Measurements from ENCODE around the gene TNKS1BP1. TPM values are rescaled to one million over a fixed set of nuclear protein-coding genes. Genes with fewer than 3 reads are reported as not detected.

TNKS1BP1 gene
- total and polyA plus RNA-seq, 2 of the 8 experiments (the other 6 are each of a cell fraction or from before 2014, with no cell fraction given): 50.0 to 122 TPM

GRCh38 chr11:57306940-57307565, 17.7 kb downstream of the TNKS1BP1 start:
- FAIRE-seq: no peak
- Histone ChIP-seq H3K9me3 (ENCODE audit: insufficient read depth in 2 of 2, low read depth in 1 of 2, low read length in 1 of 2) (no peaks in the 10 kb centered on the region), H2BK15ac (ENCODE audit: low read length) (no peak overlapping the region), H2BK120ac (replicated peaks; ENCODE audit: low read depth, low read length) (no peak overlapping the region), H3K27ac (ENCODE audit: low read depth, low read length) (no peak overlapping the region), H3K9ac (replicated peaks in 1 of 4; ENCODE audit: extremely low read depth in 1 of 4, low read depth in 3 of 4, low read length in 3 of 4) (no peak overlapping the region), H3K4me1 (replicated peaks in 1 of 4; ENCODE audit: control insufficient read depth in 3 of 4, insufficient read depth in 4 of 4, low read length in 3 of 4) (peaks cover 9 to 20% (median 12%) of the 10 kb centered on the region in 4 experiments), H3K56ac (replicated peaks; ENCODE audit: insufficient read length, low read depth, low read length) (no peak overlapping the region), H3K79me1 (ENCODE audit: low read depth, low read length) (peaks cover 26% of the 10 kb centered on the region), H3K4me3 (ENCODE audit: extremely low read depth in 1 of 4, insufficient read depth in 2 of 4, low read depth in 3 of 4, low read length in 4 of 4) (no peak overlapping the region), H2AK5ac (ENCODE audit: low read depth, low read length) (no peak overlapping the region), H2BK20ac (ENCODE audit: low read length) (no peak overlapping the region), H3K18ac (ENCODE audit: extremely low read depth, low read length) (no peak overlapping the region), H3K23ac (ENCODE audit: insufficient read length) (no peak overlapping the region), H2BK5ac (ENCODE audit: low read depth, low read length) (0 out of 2 replicates have a peak overlapping the region, but pooled peaks have one; percentile 44), H4K5ac (ENCODE audit: insufficient read length, low read depth, low read length) (no peak overlapping the region), H4K20me1 (replicated peaks in 1 of 2; ENCODE audit: control insufficient read depth in 1 of 2, insufficient read depth in 2 of 2, low read length in 2 of 2) (peaks cover 9 to 17% of the 10 kb centered on the region in 2 experiments), H2AFZ (ENCODE audit: low read length) (no peak overlapping the region), H3K14ac (ENCODE audit: insufficient read length) (no peak overlapping the region), H2BK12ac (ENCODE audit: low read depth, low read length) (no peak overlapping the region), H4K8ac (ENCODE audit: extremely low read depth, insufficient read depth, low read length) (peak overlapping the region; percentile 51; the same call in 1 of the 2 replicates), H3K23me2 (ENCODE audit: low read depth, low read length) (peaks cover 4% of the 10 kb centered on the region; the same call in 1 of the 2 replicates), H3K4me2 (ENCODE audit: insufficient read depth in 1 of 2, low read depth in 2 of 2, low read length in 2 of 2) (no peak overlapping the region), H3K36me3 (ENCODE audit: control insufficient read depth in 2 of 4, insufficient read depth in 4 of 4, low read length in 3 of 4) (peaks cover 12 to 42% (median 24%) of the 10 kb centered on the region in 4 experiments), H3K27me3 (replicated peaks in 1 of 4; ENCODE audit: control insufficient read depth in 3 of 4, extremely low read depth in 1 of 4, insufficient read depth in 3 of 4, low read length in 3 of 4) (no peaks in the 10 kb centered on the region), H4K91ac (replicated peaks; ENCODE audit: insufficient read length, low read length) (no peak overlapping the region), H3K79me2 (ENCODE audit: control insufficient read depth in 1 of 2, insufficient read depth in 2 of 2, low read length in 2 of 2) (peaks cover 0 to 58% of the 10 kb centered on the region in 2 experiments; a peak in 2 of 4 replicates), H3K4ac (replicated peaks; ENCODE audit: insufficient read length, low read depth, low read length) (no peak overlapping the region)
- ChIA-PET POLR2A (ENCODE audit: partially characterized antibody) (interaction anchor here (0.7 to 45.7 kb wide), 4 partner anchors 1 to 116 kb away, joined by 3 to 1279 read pairs (median 642); partner anchors contain the start of genes P2RX3, SSRP1 and TNKS1BP1), CTCF (ENCODE audit: partially characterized antibody) (interaction anchor here (3.0 kb wide), 1 partner anchor 15 kb away, joined by 15 read pairs; no protein-coding TSS in a partner anchor)
- 88% methylated on average over 9 of the region's 9 CpGs; no CpG with 5 or more reads in 1 of the 2 experiments for WGBS, 2 experiments (ENCODE audit: extremely low coverage in 1 of 2, insufficient coverage in 1 of 2, insufficient read length in 1 of 2, insufficient replicate concordance in 2 of 2, low coverage in 1 of 2, low lambda C conversion rate in 2 of 2, missing lambda C conversion rate in 1 of 2)
- DNase-seq (ENCODE audit: low read depth in 1 of 2, low spot score in 2 of 2): no peak
- TF ChIP-seq CBX8 (IDR thresholded peaks at IDR 0.05; ENCODE audit: borderline replicate concordance, low read depth, low read length) (no peak), POLR2AphosphoS5 (IDR thresholded peaks at IDR 0.05; ENCODE audit: low read depth, low read length) (peak; percentile 47; the same call in 1 of the 2 replicates)
